HEK293 (cell line): ENCODE data around the gene PIK3CD.

Experiments used
- CTCF ChIA-PET: fragments of 350-600 bp; formaldehyde crosslinking; extraction: SDS; loops from one replicate; lab custom pipeline; 2021; ENCODE audit warnings: antibody characterized with exemption; lab: Yijun Ruan, JAX
- POLR2A ChIA-PET: fragments of 300-600 bp; formaldehyde crosslinking; extraction: SDS; loops from one replicate; lab custom pipeline; 2020; ENCODE audit warnings: antibody characterized with exemption, inconsistent platforms; lab: Yijun Ruan, JAX
- H3K27ac ChIP-seq: fragments of 200-500 bp; sonication (Bioruptor generic); 2 replicates; pipeline ENCODE4 v1.5.1; 2014; ENCODE audit warnings: low read depth, low read length, control low read depth, inconsistent platforms; ENCODE audit errors: extremely low read depth
- H3K36me3 ChIP-seq, 2 experiments: fragments of 200-500 bp in 1 of 2; sonication (Bioruptor generic) in 1 of 2; 1 replicate in 1 of 2; 2 replicates in 1 of 2; pipeline ENCODE4 v1.5.1; 2014 to 2017; ENCODE audit warnings: inconsistent platforms in 2 of 2, low read length in 2 of 2; ENCODE audit not compliant: control insufficient read depth in 2 of 2, insufficient read depth in 1 of 2
- H3K4me1 ChIP-seq: fragments of 200-500 bp; sonication (Bioruptor generic); 2 replicates; pipeline ENCODE4 v1.5.1; 2014; ENCODE audit warnings: mild to moderate bottlenecking, low read length, inconsistent platforms; ENCODE audit not compliant: control insufficient read depth, insufficient read depth
- H3K4me3 ChIP-seq: 2 replicates; pipeline ENCODE4 v1.5.1; 2011; ENCODE audit warnings: low read depth, mild to moderate bottlenecking, control low read depth, low read length, moderate library complexity
- H3K9me3 ChIP-seq: fragments of 200-500 bp; sonication (Bioruptor generic); 2 replicates; pipeline ENCODE4 v1.5.1; 2014; ENCODE audit warnings: low read depth, low read length, inconsistent platforms; ENCODE audit not compliant: control insufficient read depth, insufficient read depth
- FEZF1 ChIP-seq: fragments of 450-650 bp; formaldehyde crosslinking; IDR thresholded peaks from 2 replicates; pipeline ENCODE4 v1.5.1; 2016; ENCODE audit warnings: missing biosample characterization, missing genetic modification characterization
- SCRT1 ChIP-seq: fragments of 450-650 bp; formaldehyde crosslinking; IDR thresholded peaks from 2 replicates; pipeline ENCODE4 v1.5.1; 2016; ENCODE audit warnings: missing biosample characterization, missing genetic modification characterization, borderline replicate concordance
- TRIM28 ChIP-seq: IDR thresholded peaks from 2 replicates; pipeline ENCODE4 v1.6.1; 2011; ENCODE audit warnings: low read length, control low read depth, borderline replicate concordance
- ZNF239 ChIP-seq: fragments of 450-650 bp; formaldehyde crosslinking; IDR thresholded peaks from 2 replicates; pipeline ENCODE4 v1.5.1; 2016; ENCODE audit warnings: missing biosample characterization, missing genetic modification characterization
- ZNF302 ChIP-seq: fragments of 450-650 bp; formaldehyde crosslinking; IDR thresholded peaks from 2 replicates; pipeline ENCODE4 v1.5.1; 2016; ENCODE audit warnings: missing biosample characterization, missing genetic modification characterization, low read depth
- ZNF37A ChIP-seq: fragments of 450-650 bp; IDR thresholded peaks from 2 replicates; pipeline ENCODE4 v1.5.1; 2018; ENCODE audit warnings: missing biosample characterization, missing genetic modification characterization
- ZNF433 ChIP-seq: fragments of 450-650 bp; formaldehyde crosslinking; IDR thresholded peaks from 2 replicates; pipeline ENCODE4 v1.5.1; 2016; ENCODE audit warnings: missing biosample characterization, missing genetic modification characterization, low read depth
- ZNF549 ChIP-seq: fragments of 450-650 bp; IDR thresholded peaks from 2 replicates; pipeline ENCODE4 v1.5.1; 2018; ENCODE audit warnings: missing biosample characterization, missing genetic modification characterization, mild to moderate bottlenecking, inconsistent platforms, moderate library complexity
- ZNF560 ChIP-seq: fragments of 450-650 bp; formaldehyde crosslinking; IDR thresholded peaks from 2 replicates; pipeline ENCODE4 v1.5.1; 2017; ENCODE audit warnings: missing biosample characterization, missing genetic modification characterization, borderline replicate concordance
- ZNF600 ChIP-seq: fragments of 450-650 bp; formaldehyde crosslinking; IDR thresholded peaks from 2 replicates; pipeline ENCODE4 v1.5.1; 2016; ENCODE audit warnings: missing biosample characterization, missing genetic modification characterization
- ZNF621 ChIP-seq: fragments of 450-650 bp; formaldehyde crosslinking; IDR thresholded peaks from 2 replicates; pipeline ENCODE4 v1.5.1; 2017; ENCODE audit warnings: missing biosample characterization, missing genetic modification characterization
- ZNF660 ChIP-seq: fragments of 450-650 bp; IDR thresholded peaks from 2 replicates; pipeline ENCODE4 v1.5.1; 2018; ENCODE audit warnings: missing biosample characterization, mild to moderate bottlenecking, missing genetic modification characterization
- TF ChIP-seq, protein P1 (sequence below): fragments of 450-650 bp; formaldehyde crosslinking; optimal IDR thresholded peaks from 2 replicates; pipeline ENCODE3; 2016; ENCODE audit warnings: missing biosample characterization, mild to moderate bottlenecking, missing genetic modification characterization
- TF ChIP-seq, protein P2 (sequence below): fragments of 450-650 bp; formaldehyde crosslinking; IDR thresholded peaks from 2 replicates; pipeline ENCODE4 v1.5.1; 2016; ENCODE audit warnings: missing biosample characterization, missing genetic modification characterization
- TF ChIP-seq, protein P3 (sequence below): fragments of 450-650 bp; formaldehyde crosslinking; IDR thresholded peaks from 2 replicates; pipeline ENCODE4 v1.5.1; 2016; ENCODE audit warnings: missing biosample characterization, missing genetic modification characterization
- TF ChIP-seq, protein P4 (sequence below): fragments of 450-650 bp; IDR thresholded peaks from 2 replicates; pipeline ENCODE4 v1.5.1; 2018; ENCODE audit warnings: missing biosample characterization, mild to moderate bottlenecking, missing genetic modification characterization
- TF ChIP-seq, protein P5 (sequence below): fragments of 450-650 bp; IDR thresholded peaks from 2 replicates; pipeline ENCODE4 v1.5.1; 2018; ENCODE audit warnings: missing biosample characterization, missing genetic modification characterization
- TF ChIP-seq, protein P6 (sequence below): fragments of 450-650 bp; formaldehyde crosslinking; IDR thresholded peaks from 2 replicates; pipeline ENCODE4 v1.5.1; 2017; ENCODE audit warnings: missing biosample characterization, missing genetic modification characterization
- TF ChIP-seq, protein P7 (sequence below): fragments of 450-650 bp; formaldehyde crosslinking; IDR thresholded peaks from 2 replicates; pipeline ENCODE4 v1.5.1; 2016; ENCODE audit warnings: missing biosample characterization, missing genetic modification characterization

The PIK3CD gene

DNA sequence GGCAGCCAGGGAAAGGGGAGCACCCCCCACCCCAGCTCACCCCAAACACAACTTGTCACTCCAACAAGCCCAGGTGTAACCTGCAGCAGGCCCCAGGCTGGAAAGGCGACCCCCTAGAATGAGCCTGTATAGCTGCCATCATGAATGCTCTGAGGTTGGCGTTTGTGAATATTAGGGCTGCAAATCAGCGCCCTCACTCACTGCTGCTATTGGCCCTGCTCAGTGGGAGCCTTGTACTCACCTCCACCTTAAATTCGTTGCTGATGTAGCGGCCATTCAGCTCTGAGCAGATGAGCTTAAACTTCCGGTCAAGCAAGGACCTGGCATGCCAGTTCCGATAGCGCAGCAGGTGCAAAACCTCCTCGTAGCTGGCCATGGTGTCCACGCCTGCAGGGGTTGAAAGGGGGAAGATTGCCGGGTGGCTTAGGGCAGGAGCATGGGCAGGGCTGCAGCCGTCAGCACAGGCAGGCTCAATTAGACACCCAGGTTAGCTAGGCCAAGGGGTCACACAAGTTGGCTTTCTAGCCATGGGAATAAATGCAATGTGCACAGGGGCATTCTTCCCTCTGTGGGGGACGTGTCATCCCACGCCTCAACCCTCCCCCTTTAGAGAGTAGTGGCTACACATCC is 81.7 kb downstream of the PIK3CD start:
- CTCF ChIA-PET, result interaction anchor here (0.9 to 1.2 kb wide), 3 partner anchors 11 to 43 kb away, joined by 3 to 4 read pairs (median 3); no protein-coding TSS in a partner anchor
- no peak overlapping the region for H3K27ac ChIP-seq

DNA sequence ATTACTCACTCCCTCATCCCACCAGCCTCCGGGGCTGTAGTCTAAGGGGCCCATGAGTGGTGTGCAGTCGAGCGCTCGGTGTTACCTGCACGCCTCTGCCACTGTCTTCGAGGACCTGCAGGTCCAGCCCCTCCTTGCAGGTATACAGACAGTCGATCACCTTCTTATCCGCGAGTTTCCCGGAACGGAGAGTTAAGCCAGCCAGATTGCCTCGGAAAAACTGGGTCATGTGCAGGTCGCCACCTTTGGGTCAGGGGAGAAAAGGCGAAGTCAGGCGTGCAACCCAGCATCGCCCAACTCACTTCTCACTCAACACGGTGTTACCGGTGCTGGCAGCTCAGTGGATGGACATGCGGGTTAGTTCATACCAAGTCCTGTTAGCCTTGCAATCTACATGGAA is 84.3 kb downstream of the PIK3CD start:
- CTCF ChIA-PET, result interaction anchor here (0.6 to 0.7 kb wide), 2 partner anchors 28 to 34 kb away, joined by 3 to 4 read pairs; no protein-coding TSS in a partner anchor
- TF ChIP-seq, protein P1, sequence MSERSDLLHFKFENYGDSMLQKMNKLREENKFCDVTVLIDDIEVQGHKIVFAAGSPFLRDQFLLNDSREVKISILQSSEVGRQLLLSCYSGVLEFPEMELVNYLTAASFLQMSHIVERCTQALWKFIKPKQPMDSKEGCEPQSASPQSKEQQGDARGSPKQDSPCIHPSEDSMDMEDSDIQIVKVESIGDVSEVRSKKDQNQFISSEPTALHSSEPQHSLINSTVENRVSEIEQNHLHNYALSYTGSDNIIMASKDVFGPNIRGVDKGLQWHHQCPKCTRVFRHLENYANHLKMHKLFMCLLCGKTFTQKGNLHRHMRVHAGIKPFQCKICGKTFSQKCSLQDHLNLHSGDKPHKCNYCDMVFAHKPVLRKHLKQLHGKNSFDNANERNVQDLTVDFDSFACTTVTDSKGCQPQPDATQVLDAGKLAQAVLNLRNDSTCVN, result no peak
- no peak for TF ChIP-seq ZNF560
- TF ChIP-seq ZNF600 (tag by site-specific recombination), result no peak
- no peak for TF ChIP-seq ZNF302 (tag by site-specific recombination)
- no peak for TF ChIP-seq ZNF621 (tag by site-specific recombination)
- TF ChIP-seq, protein P2, sequence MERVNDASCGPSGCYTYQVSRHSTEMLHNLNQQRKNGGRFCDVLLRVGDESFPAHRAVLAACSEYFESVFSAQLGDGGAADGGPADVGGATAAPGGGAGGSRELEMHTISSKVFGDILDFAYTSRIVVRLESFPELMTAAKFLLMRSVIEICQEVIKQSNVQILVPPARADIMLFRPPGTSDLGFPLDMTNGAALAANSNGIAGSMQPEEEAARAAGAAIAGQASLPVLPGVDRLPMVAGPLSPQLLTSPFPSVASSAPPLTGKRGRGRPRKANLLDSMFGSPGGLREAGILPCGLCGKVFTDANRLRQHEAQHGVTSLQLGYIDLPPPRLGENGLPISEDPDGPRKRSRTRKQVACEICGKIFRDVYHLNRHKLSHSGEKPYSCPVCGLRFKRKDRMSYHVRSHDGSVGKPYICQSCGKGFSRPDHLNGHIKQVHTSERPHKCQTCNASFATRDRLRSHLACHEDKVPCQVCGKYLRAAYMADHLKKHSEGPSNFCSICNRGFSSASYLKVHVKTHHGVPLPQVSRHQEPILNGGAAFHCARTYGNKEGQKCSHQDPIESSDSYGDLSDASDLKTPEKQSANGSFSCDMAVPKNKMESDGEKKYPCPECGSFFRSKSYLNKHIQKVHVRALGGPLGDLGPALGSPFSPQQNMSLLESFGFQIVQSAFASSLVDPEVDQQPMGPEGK, result no peak
- TF ChIP-seq ZNF433 (tag by site-specific recombination), result no peak
- no peak for TF ChIP-seq ZNF37A (tag by site-specific recombination)
- TF ChIP-seq, protein P3, sequence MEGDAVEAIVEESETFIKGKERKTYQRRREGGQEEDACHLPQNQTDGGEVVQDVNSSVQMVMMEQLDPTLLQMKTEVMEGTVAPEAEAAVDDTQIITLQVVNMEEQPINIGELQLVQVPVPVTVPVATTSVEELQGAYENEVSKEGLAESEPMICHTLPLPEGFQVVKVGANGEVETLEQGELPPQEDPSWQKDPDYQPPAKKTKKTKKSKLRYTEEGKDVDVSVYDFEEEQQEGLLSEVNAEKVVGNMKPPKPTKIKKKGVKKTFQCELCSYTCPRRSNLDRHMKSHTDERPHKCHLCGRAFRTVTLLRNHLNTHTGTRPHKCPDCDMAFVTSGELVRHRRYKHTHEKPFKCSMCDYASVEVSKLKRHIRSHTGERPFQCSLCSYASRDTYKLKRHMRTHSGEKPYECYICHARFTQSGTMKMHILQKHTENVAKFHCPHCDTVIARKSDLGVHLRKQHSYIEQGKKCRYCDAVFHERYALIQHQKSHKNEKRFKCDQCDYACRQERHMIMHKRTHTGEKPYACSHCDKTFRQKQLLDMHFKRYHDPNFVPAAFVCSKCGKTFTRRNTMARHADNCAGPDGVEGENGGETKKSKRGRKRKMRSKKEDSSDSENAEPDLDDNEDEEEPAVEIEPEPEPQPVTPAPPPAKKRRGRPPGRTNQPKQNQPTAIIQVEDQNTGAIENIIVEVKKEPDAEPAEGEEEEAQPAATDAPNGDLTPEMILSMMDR, result no peak
- TF ChIP-seq, protein P4, sequence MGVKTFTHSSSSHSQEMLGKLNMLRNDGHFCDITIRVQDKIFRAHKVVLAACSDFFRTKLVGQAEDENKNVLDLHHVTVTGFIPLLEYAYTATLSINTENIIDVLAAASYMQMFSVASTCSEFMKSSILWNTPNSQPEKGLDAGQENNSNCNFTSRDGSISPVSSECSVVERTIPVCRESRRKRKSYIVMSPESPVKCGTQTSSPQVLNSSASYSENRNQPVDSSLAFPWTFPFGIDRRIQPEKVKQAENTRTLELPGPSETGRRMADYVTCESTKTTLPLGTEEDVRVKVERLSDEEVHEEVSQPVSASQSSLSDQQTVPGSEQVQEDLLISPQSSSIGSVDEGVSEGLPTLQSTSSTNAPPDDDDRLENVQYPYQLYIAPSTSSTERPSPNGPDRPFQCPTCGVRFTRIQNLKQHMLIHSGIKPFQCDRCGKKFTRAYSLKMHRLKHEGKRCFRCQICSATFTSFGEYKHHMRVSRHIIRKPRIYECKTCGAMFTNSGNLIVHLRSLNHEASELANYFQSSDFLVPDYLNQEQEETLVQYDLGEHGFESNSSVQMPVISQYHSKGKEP (tag by site-specific recombination), result no peak
- TF ChIP-seq, protein P5, sequence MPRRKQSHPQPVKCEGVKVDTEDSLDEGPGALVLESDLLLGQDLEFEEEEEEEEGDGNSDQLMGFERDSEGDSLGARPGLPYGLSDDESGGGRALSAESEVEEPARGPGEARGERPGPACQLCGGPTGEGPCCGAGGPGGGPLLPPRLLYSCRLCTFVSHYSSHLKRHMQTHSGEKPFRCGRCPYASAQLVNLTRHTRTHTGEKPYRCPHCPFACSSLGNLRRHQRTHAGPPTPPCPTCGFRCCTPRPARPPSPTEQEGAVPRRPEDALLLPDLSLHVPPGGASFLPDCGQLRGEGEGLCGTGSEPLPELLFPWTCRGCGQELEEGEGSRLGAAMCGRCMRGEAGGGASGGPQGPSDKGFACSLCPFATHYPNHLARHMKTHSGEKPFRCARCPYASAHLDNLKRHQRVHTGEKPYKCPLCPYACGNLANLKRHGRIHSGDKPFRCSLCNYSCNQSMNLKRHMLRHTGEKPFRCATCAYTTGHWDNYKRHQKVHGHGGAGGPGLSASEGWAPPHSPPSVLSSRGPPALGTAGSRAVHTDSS (tag by site-specific recombination), result no peak
- no peak for TF ChIP-seq ZNF549 (tag by site-specific recombination)
- TF ChIP-seq, all 188 proteins: peak for 0
- H3K27ac ChIP-seq, result no peak overlapping the region
- H3K9me3 ChIP-seq, result no peaks in the 10 kb centered on the region
- no peak overlapping the region for H3K4me3 ChIP-seq
- POLR2A ChIA-PET, result no interaction called here
- H3K36me3 ChIP-seq, result peaks cover 23 to 97% of the 10 kb centered on the region in 2 experiments; a peak in 2 of 3 replicates
- H3K4me1 ChIP-seq, result no peaks in the 10 kb centered on the region

More for the DNA sequence above, 81.7 kb downstream of the PIK3CD start:
- POLR2A ChIA-PET, result no interaction called here
- Histone ChIP-seq H3K4me1 (no peaks in the 10 kb centered on the region), H3K9me3 (no peaks in the 10 kb centered on the region), H3K4me3 (no peak overlapping the region), H3K36me3 (peaks cover 20 to 99% of the 10 kb centered on the region in 2 experiments)
- TF ChIP-seq, protein P6, sequence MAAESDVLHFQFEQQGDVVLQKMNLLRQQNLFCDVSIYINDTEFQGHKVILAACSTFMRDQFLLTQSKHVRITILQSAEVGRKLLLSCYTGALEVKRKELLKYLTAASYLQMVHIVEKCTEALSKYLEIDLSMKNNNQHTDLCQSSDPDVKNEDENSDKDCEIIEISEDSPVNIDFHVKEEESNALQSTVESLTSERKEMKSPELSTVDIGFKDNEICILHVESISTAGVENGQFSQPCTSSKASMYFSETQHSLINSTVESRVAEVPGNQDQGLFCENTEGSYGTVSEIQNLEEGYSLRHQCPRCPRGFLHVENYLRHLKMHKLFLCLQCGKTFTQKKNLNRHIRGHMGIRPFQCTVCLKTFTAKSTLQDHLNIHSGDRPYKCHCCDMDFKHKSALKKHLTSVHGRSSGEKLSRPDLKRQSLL (tag by site-specific recombination), result no peak
- TF ChIP-seq SCRT1 (tag by site-specific recombination) (no peak), ZNF239 (no peak), ZNF660 (tag by site-specific recombination) (no peak), TRIM28 (peak; percentile 47; the same call in 1 of the 2 replicates), FEZF1 (tag by site-specific recombination) (no peak)
- TF ChIP-seq, protein P7, sequence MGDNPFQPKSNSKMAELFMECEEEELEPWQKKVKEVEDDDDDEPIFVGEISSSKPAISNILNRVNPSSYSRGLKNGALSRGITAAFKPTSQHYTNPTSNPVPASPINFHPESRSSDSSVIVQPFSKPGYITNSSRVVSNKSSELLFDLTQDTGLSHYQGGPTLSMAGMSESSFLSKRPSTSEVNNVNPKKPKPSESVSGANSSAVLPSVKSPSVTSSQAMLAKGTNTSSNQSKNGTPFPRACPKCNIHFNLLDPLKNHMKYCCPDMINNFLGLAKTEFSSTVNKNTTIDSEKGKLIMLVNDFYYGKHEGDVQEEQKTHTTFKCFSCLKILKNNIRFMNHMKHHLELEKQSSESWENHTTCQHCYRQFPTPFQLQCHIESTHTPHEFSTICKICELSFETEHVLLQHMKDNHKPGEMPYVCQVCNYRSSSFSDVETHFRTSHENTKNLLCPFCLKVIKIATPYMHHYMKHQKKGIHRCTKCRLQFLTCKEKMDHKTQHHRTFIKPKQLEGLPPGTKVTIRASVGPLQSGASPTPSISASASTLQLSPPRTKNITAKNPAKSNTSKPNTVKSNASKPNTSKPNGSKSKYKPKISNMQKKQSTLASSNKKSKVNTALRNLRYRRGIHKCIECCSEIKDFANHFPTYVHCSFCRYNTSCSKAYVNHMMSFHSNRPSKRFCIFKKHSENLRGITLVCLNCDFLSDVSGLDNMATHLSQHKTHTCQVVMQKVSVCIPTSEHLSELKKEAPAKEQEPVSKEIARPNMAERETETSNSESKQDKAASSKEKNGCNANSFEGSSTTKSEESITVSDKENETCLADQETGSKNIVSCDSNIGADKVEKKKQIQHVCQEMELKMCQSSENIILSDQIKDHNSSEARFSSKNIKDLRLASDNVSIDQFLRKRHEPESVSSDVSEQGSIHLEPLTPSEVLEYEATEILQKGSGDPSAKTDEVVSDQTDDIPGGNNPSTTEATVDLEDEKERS, result peak; percentile 82; the same call in 1 of the 2 replicates
